HEK293T (cell line): Measurements from ENCODE around the gene IBA57.

Source experiments
- ARNT ChIP-seq: fragments of 450-650 bp; IDR thresholded peaks from 2 replicates; pipeline ENCODE4 v1.6.1; 2017; ENCODE audit warnings: mild to moderate bottlenecking
- BHLHE40 ChIP-seq: fragments of 450-650 bp; IDR thresholded peaks from 2 replicates; pipeline ENCODE4 v1.6.1; 2016; ENCODE audit warnings: mild to moderate bottlenecking, moderate library complexity, borderline replicate concordance
- CTBP1 ChIP-seq: fragments of 450-650 bp; IDR thresholded peaks from 2 replicates; pipeline ENCODE4 v1.6.1; 2016; ENCODE audit warnings: borderline replicate concordance
- ELF4 ChIP-seq: fragments of 450-650 bp; IDR thresholded peaks from 2 replicates; pipeline ENCODE4 v1.6.1; 2017; ENCODE audit warnings: antibody characterized with exemption
- FOXA1 ChIP-seq: fragments of 450-650 bp; IDR thresholded peaks from 2 replicates; pipeline ENCODE4 v1.6.1; 2016; ENCODE audit warnings: mild to moderate bottlenecking
- FOXK2 ChIP-seq: fragments of 450-650 bp; IDR thresholded peaks from 2 replicates; pipeline ENCODE4 v1.6.1; 2016; ENCODE audit warnings: mild to moderate bottlenecking
- FOXM1 ChIP-seq: fragments of 450-650 bp; IDR thresholded peaks from 2 replicates; pipeline ENCODE4 v1.6.1; 2017; ENCODE audit warnings: mild to moderate bottlenecking, borderline replicate concordance
- LEF1 ChIP-seq: fragments of 450-650 bp; IDR thresholded peaks from 2 replicates; pipeline ENCODE4 v1.6.1; 2017; ENCODE audit warnings: mild to moderate bottlenecking, borderline replicate concordance
- NFRKB ChIP-seq: fragments of 450-650 bp; IDR thresholded peaks from 2 replicates; pipeline ENCODE4 v1.6.1; 2016; ENCODE audit warnings: mild to moderate bottlenecking, moderate library complexity
- SP1 ChIP-seq: fragments of 450-650 bp; IDR thresholded peaks from 2 replicates; pipeline ENCODE4 v1.6.1; 2017
- SUZ12 ChIP-seq: fragments of 450-650 bp; IDR thresholded peaks from 2 replicates; pipeline ENCODE4 v1.6.1; 2016; ENCODE audit warnings: mild to moderate bottlenecking
- TARDBP ChIP-seq: fragments of 450-650 bp; IDR thresholded peaks from 2 replicates; pipeline ENCODE4 v1.6.1; 2016
- ZNF384 ChIP-seq: fragments of 450-650 bp; IDR thresholded peaks from 2 replicates; pipeline ENCODE4 v1.6.1; 2016
- TF ChIP-seq, protein P1 (sequence below): fragments of 450-650 bp; IDR thresholded peaks from 2 replicates; pipeline ENCODE4 v1.6.1; 2016

- TF ChIP-seq BHLHE40 (no peak), ARNT (no peak), LEF1 (no peak), SP1 (no peak), FOXA1 (no peak), ZNF384 (no peak), NFRKB (no peak), FOXK2 (no peak), CTBP1 (no peak), TARDBP (no peak), SUZ12 (no peak), ELF4 (no peak), FOXM1 (no peak)
- TF ChIP-seq, protein P1, sequence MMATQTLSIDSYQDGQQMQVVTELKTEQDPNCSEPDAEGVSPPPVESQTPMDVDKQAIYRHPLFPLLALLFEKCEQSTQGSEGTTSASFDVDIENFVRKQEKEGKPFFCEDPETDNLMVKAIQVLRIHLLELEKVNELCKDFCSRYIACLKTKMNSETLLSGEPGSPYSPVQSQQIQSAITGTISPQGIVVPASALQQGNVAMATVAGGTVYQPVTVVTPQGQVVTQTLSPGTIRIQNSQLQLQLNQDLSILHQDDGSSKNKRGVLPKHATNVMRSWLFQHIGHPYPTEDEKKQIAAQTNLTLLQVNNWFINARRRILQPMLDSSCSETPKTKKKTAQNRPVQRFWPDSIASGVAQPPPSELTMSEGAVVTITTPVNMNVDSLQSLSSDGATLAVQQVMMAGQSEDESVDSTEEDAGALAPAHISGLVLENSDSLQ: no peak
Observed at GRCh38 chr1:228148196-228148861, 17.3 kb upstream of the IBA57 start.
